ENCODE data around the gene PIP5K1B.

- TF ChIP-seq CTCF (IDR thresholded peaks at IDR 0.05) (no peak), EZH2 (IDR thresholded peaks at IDR 0.05; ENCODE audit: borderline replicate concordance, insufficient read depth, low read depth, low read length, poor library complexity, severe bottlenecking) (no peak)
Observed at GRCh38 chr9:68844157-68844556, 139.1 kb downstream of the PIP5K1B start.

All from B cell (primary cell).